Right lung (tissue), 5 donors: Measurements from ENCODE around the gene ZNF777. TPM values are rescaled to one million over a fixed set of nuclear protein-coding genes. Genes with fewer than 3 reads are reported as not detected.
"Not testable (repeated sequence)": the region's sequence is repeated elsewhere in the genome, so short reads cannot be mapped to it uniquely, and the experiment has no call there.

Experiments used
- DNase-seq, 2 donors: peaks; one replicate each; pipeline ENCODE4 v3.0.0-alpha.2; 2013
- polyA plus RNA-seq, 5 donors: library from polyadenylated mRNA; unstranded; fragments of 120-200 nt; gene quantifications; one replicate each; pipeline versions ENCODE4 v1.2.1 to v1.2.3, GENCODE V29; 2013; ENCODE audit warnings: inconsistent platforms in 1 of 5, low replicate concordance in 1 of 5; ENCODE audit not compliant: insufficient read length in 5 of 5, insufficient read depth in 1 of 5

Gene ZNF777
- polyA plus RNA-seq, 5 donors: 9.3 to 16.0 (median 12.3) TPM

DNA sequence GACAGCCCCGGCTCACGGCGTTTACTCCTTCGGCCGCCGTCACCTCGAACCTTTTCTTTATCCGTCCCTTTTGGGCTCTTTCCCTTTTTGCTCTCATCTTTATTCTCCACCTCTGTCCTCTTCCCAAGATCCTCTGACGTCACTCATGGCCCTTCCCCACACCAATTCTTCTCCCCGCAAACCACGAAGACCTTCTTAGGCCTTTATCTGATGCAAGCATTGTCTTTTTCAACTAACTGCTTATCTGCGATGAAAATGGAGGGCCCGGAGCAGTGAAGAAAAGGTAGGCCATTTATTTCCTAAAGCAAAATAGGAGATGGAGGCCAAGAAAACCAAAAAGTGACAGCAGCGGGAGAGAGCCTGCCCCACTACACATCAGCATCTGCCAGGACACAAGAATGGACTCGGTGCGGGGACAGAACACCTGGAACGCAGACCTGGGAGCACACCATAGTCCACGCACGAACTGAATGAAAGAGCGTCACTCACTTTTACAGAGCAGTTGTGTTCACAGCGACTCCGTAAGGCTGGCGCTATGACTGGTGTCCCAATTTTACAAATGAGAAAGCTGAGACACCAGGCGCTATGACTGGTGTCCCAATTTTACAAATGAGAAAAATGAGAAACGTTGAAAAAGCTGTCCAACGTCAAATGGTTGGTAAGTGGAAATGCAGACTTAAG lies 45.3 kb downstream of the ZNF777 start:
- no peak for DNase-seq

DNA sequence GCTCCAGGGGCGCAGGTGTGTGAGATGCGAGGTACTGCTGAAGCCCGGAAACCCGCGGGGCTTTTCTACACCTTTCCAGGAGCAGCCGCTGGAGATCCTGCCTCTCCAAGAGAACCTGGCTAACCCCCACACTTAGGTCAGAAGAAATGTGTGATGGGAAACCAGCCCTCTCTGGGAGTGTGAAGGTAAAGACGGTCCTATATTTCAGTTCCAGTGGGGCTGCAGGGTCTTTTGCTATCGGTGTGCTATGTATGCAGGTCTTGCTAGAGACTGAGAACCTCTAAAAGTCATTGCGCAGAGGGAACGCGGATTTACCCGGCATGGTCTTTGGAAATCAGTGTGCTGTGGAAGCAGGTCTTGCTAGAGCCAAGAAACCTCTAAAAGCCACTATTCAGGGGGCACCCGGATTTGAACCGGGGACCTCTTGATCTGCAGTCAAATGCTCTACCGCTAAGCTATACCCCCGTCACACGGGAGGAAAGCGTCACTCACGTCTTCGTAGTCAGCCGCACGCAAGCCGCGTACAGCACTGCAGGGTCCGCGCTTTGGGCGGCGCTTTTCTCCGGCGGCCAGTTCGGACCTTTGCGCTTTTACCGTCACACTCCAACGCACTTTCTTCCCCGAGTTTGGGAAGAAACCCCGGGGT lies 46.0 kb downstream of the ZNF777 start:
- peak; percentile 38 to 44 for DNase-seq

DNA sequence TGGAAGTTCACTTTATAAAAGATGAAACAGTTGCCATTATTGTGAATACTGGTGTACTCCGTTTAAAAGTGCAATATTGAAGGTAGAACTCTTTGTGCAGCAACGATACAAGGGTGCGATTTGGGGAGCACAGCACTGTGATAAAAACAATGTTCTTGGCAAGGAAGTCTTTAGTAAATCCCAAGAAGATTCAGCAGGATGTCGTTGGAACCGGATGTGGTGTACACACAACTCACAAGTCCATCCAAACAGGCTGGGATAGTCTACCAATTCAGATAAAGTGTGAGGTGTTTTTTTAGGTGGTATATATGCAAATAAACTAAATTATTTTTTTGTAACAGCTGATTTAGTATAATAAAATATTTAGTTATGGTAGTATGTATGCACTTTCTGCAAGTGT lies 46.7 kb downstream of the ZNF777 start:
- no peak for DNase-seq

DNA sequence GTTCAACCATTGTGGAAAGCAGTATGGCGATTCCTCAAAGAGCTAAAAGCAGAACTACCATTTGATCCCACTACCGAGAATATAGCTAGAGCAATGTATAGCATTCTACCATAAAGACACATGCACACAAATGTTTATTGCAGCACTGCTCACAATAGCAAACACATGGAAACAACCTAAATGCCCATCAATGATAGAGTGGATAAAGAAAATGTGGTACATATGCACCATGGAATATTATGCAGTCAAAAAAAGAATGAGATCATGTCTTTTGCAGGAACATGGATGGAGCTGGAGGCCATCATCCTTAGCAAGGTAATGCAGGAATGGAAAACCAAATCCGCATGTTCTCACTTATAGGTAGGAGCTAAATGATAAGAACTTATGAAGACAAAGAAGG lies 47.8 kb downstream of the ZNF777 start:
- DNase-seq: not testable (repeated sequence)

DNA sequence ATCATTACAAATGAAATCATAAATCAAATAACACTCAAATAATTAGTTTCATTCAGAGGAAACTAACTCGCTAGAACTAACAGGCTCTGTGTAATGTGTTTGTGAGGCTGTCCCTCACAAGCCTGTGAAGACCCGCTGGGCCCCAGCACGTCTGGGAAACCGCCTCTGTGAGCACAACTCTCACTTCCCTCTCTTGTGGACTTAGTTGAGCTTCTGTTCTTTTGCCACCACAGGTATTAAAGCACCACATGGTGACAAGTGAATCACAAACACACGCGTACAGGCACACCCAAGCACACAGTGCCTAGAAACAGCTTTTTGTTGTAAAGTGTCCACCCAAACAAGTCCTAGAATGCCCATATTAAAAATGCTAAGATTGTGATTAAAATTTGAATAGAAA lies 51.0 kb downstream of the ZNF777 start:
- DNase-seq: no peak

DNA sequence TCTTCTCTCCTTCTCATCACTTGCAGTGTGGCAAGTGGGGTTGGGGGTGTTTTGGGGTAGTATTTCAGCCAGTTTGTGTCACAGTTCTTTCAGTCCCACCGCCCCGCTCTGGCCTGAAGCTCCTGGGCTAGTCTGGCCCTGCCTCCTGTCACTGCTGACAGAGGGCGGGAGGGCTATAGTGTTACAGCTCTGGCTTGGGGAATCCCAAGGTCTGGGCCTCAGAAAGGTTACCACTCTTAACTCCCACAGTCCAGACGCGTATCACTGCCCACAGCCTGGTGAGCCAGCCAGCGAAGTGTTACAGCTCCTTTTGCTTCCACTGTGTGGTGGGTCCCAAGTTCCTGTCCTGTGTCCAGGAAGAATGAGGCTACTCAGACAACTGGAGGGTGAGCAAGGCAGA lies 56.0 kb downstream of the ZNF777 start:
- no peak for DNase-seq

DNA sequence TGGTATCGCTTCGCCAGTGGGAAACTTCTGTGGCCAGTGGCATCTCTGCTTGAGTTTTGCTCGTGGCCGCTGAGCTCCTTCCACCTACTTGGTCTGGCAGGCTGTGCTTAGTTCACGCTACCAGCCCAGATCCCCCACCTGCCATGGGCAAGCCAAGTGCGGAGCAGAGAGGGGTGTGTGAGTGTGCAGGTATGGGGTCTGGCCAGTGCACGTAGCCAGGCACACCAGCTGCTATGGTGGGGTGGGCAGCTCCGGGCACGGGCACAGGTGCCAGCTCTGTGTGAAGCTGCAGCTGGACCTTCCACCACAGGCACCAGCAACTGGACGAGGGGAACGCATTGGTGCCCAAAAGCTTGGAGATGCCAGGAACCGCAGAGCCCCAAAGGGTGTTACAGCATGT lies 56.5 kb downstream of the ZNF777 start:
- no peak for DNase-seq

DNA sequence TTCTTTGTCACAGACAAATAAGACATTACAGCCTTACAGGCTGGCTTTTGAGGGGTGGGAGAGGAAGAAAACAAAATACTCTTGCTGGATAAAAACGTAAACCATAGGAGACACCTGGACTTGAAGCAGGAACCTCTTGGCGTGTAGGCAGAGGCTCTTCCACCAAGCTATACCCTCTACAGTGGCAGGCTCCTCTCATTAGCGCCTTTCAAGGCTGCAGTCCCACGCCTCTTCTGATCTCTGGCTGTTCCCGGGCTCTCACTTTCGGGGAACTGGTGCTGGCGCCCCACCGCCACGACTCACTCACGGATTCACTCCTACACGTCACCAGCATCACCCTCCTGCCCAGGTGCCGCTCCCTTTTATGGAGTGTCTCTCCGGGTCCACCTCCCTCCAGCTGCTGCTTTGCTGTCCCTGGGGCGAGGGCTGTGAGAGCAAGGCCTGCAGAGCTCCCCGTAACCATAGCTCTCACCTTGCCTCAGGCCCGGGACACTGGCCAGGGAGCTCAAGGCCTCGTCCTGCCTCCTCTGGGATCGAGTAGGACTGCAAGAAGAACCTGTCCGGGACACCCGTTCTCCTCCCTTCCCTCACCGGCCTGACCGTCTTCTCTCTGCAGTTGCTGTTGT lies 62.6 kb downstream of the ZNF777 start:
- DNase-seq: no peak

DNA sequence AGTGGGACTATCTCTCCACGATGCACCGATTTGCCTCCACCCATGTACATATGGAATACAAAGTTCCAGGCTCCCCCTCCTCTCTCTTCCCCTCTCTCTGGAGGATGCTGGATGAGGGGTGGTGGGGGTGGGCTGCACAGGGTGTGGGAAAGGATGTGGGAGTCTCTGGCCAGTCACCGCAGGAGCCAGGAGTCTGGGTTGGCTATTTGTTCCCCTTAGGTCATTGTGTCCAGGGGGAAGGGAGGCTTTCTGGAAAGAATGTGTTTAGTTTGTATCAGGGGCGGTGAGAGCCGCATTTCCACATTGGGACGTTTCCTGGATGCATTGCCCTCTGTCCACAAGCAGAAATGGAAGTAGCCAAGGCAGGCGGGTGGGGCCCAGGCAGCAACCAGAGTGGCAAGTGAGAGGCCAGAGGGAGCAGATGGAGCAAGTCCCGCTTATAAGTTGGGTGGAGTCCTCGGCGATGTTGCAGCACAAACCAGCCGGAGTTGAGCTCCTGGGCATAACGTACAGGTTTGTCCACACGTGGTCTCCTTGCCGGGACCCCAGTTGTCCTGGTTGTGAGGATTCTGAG lies 63.3 kb downstream of the ZNF777 start:
- no peak for DNase-seq

DNA sequence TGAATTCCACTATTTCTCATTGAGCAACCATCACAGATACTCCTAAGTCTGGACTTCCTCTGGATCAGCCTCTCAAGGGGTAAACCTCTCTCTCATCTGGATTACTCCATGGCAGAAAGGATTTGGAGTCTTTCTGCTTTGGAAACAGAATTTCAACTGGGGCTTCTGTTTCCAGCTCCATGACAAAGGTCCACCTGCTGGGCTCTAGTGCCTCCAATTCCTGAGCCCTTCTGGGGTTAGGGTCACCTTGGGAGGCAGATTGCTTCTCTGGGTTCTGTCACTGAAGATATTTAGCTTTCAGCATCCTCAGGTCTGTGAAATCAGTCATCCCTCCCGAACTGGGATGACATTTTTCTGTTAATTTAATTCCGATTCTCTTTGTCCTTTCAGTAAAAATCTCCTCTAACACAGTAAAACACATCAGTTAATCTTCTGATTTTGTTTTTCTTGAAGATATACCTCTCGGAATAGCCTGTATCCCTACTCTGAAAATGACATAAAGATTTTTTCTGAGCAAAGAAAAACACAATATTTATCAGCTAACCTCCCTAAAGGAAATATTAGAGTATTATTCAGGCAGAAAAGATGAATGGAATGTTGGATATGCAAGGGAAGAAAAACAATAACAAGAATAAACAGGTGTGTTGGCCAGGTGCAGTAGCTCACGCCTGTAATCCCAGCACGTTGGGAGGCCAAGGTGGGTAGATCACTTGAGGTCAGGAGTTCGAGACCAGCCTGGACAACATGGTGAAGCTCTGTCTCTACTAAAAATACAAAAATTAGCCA lies 72.1 kb downstream of the ZNF777 start:
- DNase-seq: not testable (repeated sequence)

DNA sequence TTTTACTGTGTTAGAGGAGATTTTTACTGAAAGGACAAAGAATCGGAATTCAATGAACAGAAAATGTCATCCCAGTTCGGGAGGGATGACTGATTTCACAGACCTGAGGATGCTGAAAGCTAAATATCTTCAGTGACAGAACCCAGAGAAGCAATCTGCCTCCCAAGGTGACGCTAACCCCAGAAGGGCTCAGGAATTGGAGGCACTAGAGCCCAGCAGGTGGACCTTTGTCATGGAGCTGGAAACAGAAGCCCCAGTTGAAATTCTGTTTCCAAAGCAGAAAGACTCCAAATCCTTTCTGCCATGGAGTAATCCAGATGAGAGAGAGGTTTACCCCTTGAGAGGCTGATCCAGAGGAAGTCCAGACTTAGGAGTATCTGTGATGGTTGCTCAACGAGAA lies 74.3 kb downstream of the ZNF777 start:
- DNase-seq: not testable (repeated sequence)

DNA sequence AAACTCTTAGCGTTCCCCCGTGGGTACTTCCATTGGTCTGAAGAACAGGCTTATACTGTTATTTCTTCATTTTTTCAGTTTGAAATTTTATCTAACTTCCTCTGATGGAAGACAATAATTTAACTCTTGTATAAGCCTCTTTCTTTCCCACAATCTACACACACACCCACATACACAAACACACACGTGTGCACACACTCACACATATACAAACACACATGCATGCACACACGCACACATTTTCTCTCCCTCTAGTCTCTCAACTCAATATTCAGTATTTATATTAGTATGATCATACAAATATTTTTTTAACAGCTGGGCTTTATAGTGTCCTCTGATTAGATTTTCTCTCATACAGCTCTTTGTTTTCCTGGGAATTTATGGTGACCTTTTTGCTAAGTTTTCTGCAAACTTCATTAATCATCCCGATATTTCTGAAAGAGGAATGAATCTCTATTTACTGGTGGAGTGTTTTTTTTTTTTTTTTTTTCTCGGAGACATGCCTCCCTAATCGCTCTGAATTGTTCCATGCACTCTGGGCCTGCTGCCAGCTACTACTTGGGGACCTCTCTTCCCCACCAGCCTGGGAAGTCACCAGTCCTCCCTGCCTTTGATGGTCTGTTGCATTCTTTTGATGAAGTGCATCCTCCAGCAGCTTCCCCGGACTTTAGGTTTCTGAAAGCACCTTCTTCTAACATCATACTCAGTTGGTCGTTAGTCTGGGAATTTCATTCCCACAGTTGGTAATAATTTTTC lies 75.5 kb downstream of the ZNF777 start:
- peak in 1 of 2 donors; percentile 1 for DNase-seq

Other genes starting within 250 kb of the ZNF777 start
- gene ZNF212, start 221.4 kb downstream of the ZNF777 start, polyA plus RNA-seq: 10 to 100 TPM; 13.6 to 17.6 (median 16.2) TPM
- gene ZNF783, start 198.9 kb downstream of the ZNF777 start, polyA plus RNA-seq: 10 to 100 TPM; 12.2 to 20.4 (median 18.6) TPM
- 10 to 100 TPM; 10.5 to 19.5 (median 13.4) TPM for gene ZNF746, start 36.7 kb upstream of the ZNF777 start, polyA plus RNA-seq